Activated T-helper 2 cell treated with anti-CD3 and anti-CD28 coated beads, Interferon-gamma antibody, Interleukin-2, Interleukin-4, amounts not matched to agents 10 μg/mL and 5 μg/mL and 100 μg/mL, durations not matched to agents 14 hours and 24 hours and 36 hours (primary cell): ENCODE data around the gene OTUD5. TPM values are rescaled to one million over a fixed set of nuclear protein-coding genes. Genes with fewer than 3 reads are reported as not detected.

Experiments
- DNase-seq: peaks from one replicate; pipeline ENCODE4 v3.0.0; 2021; ENCODE audit warnings: low spot score
- H3K27ac Mint-ChIP-seq: one replicate; pipeline ENCODE4 v1.8.0; 2021; ENCODE audit warnings: mixed read lengths
- H3K27me3 Mint-ChIP-seq: one replicate; pipeline ENCODE4 v1.8.0; 2021; ENCODE audit warnings: low read depth, mixed read lengths
- H3K36me3 Mint-ChIP-seq: one replicate; pipeline ENCODE4 v1.8.0; 2021; ENCODE audit warnings: low read depth, mixed read lengths
- H3K4me1 Mint-ChIP-seq: one replicate; pipeline ENCODE4 v1.8.0; 2021; ENCODE audit warnings: low read depth, mixed read lengths
- H3K4me3 Mint-ChIP-seq: one replicate; pipeline ENCODE4 v1.8.0; 2021; ENCODE audit warnings: low read depth, mild to moderate bottlenecking, moderate library complexity, mixed read lengths
- H3K9me3 Mint-ChIP-seq: one replicate; pipeline ENCODE4 v1.8.0; 2021; ENCODE audit warnings: mixed read lengths
- intact Hi-C: fragments of 100-400 bp; cut with micrococcal nuclease; formaldehyde crosslinking; loops from one replicate; pipeline ENCODE4 v1.15.1; 2023
- total RNA-seq: library from RNA; stranded (reverse); gene quantifications from 2 replicates; pipeline ENCODE4 v1.2.3, GENCODE V29; 2022

OTUD5 gene
- total RNA-seq, 1 donor from 2014 or later: 77.9 TPM

- peaks cover 49% of the 10 kb centered on the region for H3K36me3 Mint-ChIP-seq
- no peaks in the 10 kb centered on the region for H3K9me3 Mint-ChIP-seq
- DNase-seq: no peak
- H3K27me3 Mint-ChIP-seq: no peaks in the 10 kb centered on the region
- peaks cover 34% of the 10 kb centered on the region for H3K4me1 Mint-ChIP-seq
- intact Hi-C loops: no loop called here
- H3K4me3 Mint-ChIP-seq: no peak overlapping the region
- peak overlapping the region; percentile 73 for H3K27ac Mint-ChIP-seq
Measured at GRCh38 chrX:48923771-48924170, 33.6 kb downstream of the OTUD5 start.

DNA sequence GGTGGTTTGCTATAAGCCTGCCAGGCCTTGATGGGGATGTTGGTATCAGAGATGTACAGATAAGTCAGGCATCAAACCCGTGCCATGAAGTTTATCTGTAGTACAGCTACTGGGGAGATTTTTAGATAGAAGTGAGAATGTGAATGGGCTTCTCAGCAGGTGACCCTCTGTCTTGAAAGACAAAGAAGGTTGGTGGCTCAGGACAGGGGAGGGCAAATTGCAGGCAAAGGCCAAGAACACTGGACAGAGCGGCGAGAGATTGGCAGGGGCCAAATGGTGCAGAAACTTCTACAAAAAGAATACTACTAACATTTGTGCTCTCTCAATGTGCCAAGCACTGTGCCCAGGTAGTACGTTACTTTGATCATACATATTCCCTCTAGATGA is 36.7 kb downstream of the OTUD5 start:
- Mint-ChIP-seq H3K9me3 (no peaks in the 10 kb centered on the region), H3K27ac (peak overlapping the region; percentile 97), H3K4me3 (peak overlapping the region; percentile 91), H3K4me1 (peaks cover 35% of the 10 kb centered on the region), H3K36me3 (peaks cover 62% of the 10 kb centered on the region), H3K27me3 (no peaks in the 10 kb centered on the region)
- DNase-seq: no peak
- intact Hi-C loops: no loop called here

DNA sequence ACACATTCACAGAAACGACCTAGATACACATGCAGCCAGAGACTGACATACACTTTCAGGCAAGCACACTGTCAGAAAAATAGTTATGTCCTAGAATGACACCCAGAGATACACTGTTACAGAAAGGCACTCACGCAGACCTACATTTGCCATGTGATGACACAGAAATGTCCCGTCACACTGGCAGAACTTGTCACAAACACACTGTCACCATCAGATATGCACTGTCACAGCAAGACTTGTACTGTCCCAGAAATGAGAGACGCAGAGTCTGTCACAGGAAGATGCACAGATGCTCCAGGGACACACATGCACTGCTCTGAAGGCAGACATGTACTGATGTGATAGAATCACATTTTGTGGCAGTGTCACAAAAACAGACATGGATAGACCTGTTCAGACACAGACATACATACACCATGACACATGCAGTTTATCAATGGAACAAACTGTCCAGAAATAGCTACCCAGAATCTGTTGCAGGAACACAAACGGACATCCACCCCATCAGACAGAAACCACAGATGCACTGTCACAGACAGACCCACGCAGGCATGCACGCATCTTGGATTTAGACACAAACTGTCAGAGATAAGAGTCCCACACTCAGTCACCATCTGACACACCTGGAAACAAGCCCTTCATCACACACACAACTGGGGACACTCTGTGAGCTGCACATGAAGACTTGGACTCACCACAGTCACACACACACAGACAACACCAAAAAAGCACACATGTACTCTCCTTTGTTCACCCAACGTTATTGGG is 37.3 kb downstream of the OTUD5 start:
- Mint-ChIP-seq H3K9me3 (no peaks in the 10 kb centered on the region), H3K27me3 (no peaks in the 10 kb centered on the region), H3K4me3 (peak overlapping the region; percentile 91), H3K36me3 (peaks cover 62% of the 10 kb centered on the region), H3K27ac (peak overlapping the region; percentile 97), H3K4me1 (peaks cover 31% of the 10 kb centered on the region)
- intact Hi-C loops: loop anchor here (1.0 to 10.0 kb wide), 5 partner anchors 17 to 275 kb away; partner anchors contain the start of genes OTUD5, PQBP1, TFE3 and TIMM17B
- no peak for DNase-seq

DNA sequence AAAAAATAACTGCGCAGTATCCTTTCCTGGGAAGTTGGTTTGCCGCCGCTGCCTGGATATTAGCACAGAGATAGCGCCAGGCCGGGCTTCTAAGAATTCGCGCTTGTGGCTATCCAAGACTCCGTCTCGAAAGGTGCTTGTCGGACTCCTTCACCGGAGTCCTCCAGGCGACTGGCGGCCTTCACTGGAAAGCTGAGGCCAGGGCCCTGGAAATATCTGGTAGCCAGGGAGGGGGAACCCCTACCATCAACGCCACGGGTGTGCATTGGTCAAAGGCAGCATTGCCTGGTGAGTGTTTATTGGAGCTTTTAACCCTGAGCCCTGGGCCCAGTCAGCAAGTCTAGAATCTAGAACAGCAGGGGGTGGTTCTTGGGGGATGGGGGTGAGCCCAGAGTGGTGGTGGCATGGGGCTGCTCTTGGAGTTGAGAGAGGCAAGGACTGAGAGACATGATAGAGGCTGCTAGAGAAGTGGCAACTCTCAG is 38.0 kb downstream of the OTUD5 start:
- no peaks in the 10 kb centered on the region for H3K27me3 Mint-ChIP-seq
- peaks cover 67% of the 10 kb centered on the region for H3K36me3 Mint-ChIP-seq
- DNase-seq: no peak
- peak overlapping the region; percentile 91 for H3K4me3 Mint-ChIP-seq
- no peaks in the 10 kb centered on the region for H3K9me3 Mint-ChIP-seq
- peak overlapping the region; percentile 97 for H3K27ac Mint-ChIP-seq
- H3K4me1 Mint-ChIP-seq: peaks cover 34% of the 10 kb centered on the region
- intact Hi-C loops: loop anchor here (1.0 to 10.0 kb wide), 5 partner anchors 18 to 275 kb away; partner anchors contain the start of genes OTUD5, PQBP1, TFE3 and TIMM17B

- Mint-ChIP-seq H3K27me3 (no peaks in the 10 kb centered on the region), H3K36me3 (peaks cover 67% of the 10 kb centered on the region), H3K4me1 (peaks cover 35% of the 10 kb centered on the region), H3K4me3 (peak within 1 kb of the TSS; percentile 91), H3K27ac (peak within 1 kb of the TSS; percentile 97), H3K9me3 (no peaks in the 10 kb centered on the region)
- peak; percentile 90 for DNase-seq
- intact Hi-C loops: loop anchor here (1.0 to 10.0 kb wide), 5 partner anchors 19 to 274 kb away; partner anchors contain the start of genes OTUD5, PQBP1, TFE3 and TIMM17B
Measured at GRCh38 chrX:48918643-48919340, 38.6 kb downstream of the OTUD5 start, which contains the start of gene PIM2. TSS of gene PIM2 (minus strand) at chrX:48919024. CDS start at chrX:48918834, 190 bp downstream.

DNA sequence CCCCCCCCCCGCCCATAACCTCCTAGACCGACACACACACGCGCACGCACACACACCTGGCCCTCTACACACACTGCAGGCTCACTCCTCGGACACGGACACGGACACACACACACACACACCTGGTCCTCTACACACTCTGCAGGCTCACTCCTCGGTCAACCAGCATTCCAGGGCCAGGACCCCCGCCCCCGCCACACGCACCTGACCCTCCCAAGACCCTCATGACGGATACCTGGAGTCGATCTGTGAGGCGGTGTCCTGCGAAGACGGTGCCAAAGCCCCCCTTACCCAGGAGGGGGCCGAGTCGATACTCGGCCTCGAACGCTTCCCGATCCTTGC is 39.1 kb downstream of the OTUD5 start:
- H3K27ac Mint-ChIP-seq: peak overlapping the region; percentile 97
- intact Hi-C loops: loop anchor here (5.0 to 10.0 kb wide), 2 partner anchors 39 to 273 kb away; partner anchors contain the start of gene OTUD5
- H3K27me3 Mint-ChIP-seq: no peaks in the 10 kb centered on the region
- no peak for DNase-seq
- H3K36me3 Mint-ChIP-seq: peaks cover 72% of the 10 kb centered on the region
- peak overlapping the region; percentile 91 for H3K4me3 Mint-ChIP-seq
- no peaks in the 10 kb centered on the region for H3K9me3 Mint-ChIP-seq
- peaks cover 37% of the 10 kb centered on the region for H3K4me1 Mint-ChIP-seq

GRCh38 chrX:48917139-48918001 is 40.0 kb downstream of the OTUD5 start:
- Mint-ChIP-seq H3K36me3 (peaks cover 74% of the 10 kb centered on the region), H3K4me1 (peaks cover 35% of the 10 kb centered on the region), H3K27ac (peak overlapping the region; percentile 97), H3K27me3 (no peaks in the 10 kb centered on the region), H3K4me3 (peak overlapping the region; percentile 91), H3K9me3 (no peaks in the 10 kb centered on the region)
- intact Hi-C loops: loop anchor here (5.0 to 10.0 kb wide), 2 partner anchors 40 to 273 kb away; partner anchors contain the start of gene OTUD5
- DNase-seq: peak; percentile 87

DNA sequence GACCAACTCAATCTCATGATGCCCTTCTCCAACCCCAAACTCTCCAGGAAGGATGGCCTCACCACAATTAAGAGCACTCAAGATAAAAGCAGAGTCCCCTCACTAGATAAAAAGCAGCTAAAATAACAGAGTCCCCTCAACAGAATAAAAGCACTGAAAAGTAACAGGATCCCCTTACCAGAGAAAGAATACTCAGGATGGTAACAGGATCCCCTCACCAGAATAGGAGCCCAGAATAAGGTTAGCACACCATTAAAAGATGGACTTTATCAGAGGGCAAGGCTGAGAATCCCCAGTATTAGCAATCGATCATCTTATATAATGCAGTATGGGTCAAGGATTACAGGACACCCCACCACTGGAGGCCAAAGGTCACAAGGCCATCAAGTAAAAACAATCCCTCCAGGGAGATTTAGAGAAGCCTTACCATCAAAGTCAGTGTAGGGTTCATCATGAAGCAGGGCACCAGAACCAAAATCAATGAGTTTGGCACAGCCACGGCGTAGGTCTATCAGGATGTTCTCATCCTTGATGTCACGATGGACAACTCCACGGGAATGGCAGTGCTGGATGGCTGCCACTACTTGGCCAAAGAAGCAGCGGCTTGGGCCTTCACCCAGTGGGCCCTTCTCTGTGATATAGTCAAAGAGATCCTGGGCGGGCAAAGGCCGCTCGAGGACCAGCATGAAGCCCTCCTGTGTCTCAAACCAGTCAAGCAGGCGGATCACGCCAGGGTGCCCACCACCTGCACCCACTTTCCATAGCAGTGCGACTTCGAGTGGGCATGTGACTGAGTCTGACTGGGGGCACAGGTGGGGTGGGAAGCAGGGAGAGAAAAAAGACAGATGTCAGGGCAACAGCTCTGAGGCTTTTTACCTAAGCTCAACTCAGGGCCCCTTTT is 42.6 kb downstream of the OTUD5 start:
- peaks cover 34% of the 10 kb centered on the region for H3K4me1 Mint-ChIP-seq
- intact Hi-C loops: loop anchor here (5.0 to 10.0 kb wide), 2 partner anchors 42 to 270 kb away; partner anchors contain the start of gene OTUD5
- DNase-seq: no peak

GRCh38 chrX:48913605-48914366 is 43.6 kb downstream of the OTUD5 start:
- intact Hi-C loops: loop anchor here (10.0 kb wide), 1 partner anchor 269 kb away; no protein-coding TSS in a partner anchor
- no peaks in the 10 kb centered on the region for H3K27me3 Mint-ChIP-seq
- H3K4me3 Mint-ChIP-seq: peak overlapping the region; percentile 91
- H3K4me1 Mint-ChIP-seq: peaks cover 30% of the 10 kb centered on the region
- H3K36me3 Mint-ChIP-seq: peaks cover 79% of the 10 kb centered on the region
- no peaks in the 10 kb centered on the region for H3K9me3 Mint-ChIP-seq
- peak overlapping the region; percentile 63 for H3K27ac Mint-ChIP-seq
- no peak for DNase-seq

More for the DNA sequence above, 42.6 kb downstream of the OTUD5 start:
- Mint-ChIP-seq H3K4me3 (peak overlapping the region; percentile 91), H3K9me3 (no peaks in the 10 kb centered on the region), H3K36me3 (peaks cover 82% of the 10 kb centered on the region), H3K27me3 (no peaks in the 10 kb centered on the region), H3K27ac (peak overlapping the region; percentile 58)

- Mint-ChIP-seq H3K4me3 (peak within 1 kb of the TSS; percentile 94), H3K27me3 (no peaks in the 10 kb centered on the region), H3K4me1 (peaks cover 28% of the 10 kb centered on the region), H3K9me3 (no peaks in the 10 kb centered on the region), H3K27ac (peak within 1 kb of the TSS; percentile 95), H3K36me3 (peaks cover 59% of the 10 kb centered on the region)
- DNase-seq: peak; percentile 83
- intact Hi-C loops: loop anchor here (10.0 kb wide), 1 partner anchor 267 kb away; no protein-coding TSS in a partner anchor
Measured at GRCh38 chrX:48911412-48912182, 45.8 kb downstream of the OTUD5 start, which contains the start of gene SLC35A2. TSS of gene SLC35A2 (minus strand) at chrX:48911646. CDS start at chrX:48911636, 10 bp downstream.
